GM18502 (cell line): ENCODE data around the gene LRPAP1.
A peak's percentile ranks its signal among the peaks of the same experiment; 100 is the strongest.

ENCODE experiments used
- ATAC-seq: cut with Tn5 transposase; IDR thresholded peaks from one replicate; pipeline ENCODE4 v1.9.1; 2021; ENCODE audit warnings: mild to moderate bottlenecking; ENCODE audit not compliant: unreplicated experiment, poor library complexity

The LRPAP1 gene

DNA sequence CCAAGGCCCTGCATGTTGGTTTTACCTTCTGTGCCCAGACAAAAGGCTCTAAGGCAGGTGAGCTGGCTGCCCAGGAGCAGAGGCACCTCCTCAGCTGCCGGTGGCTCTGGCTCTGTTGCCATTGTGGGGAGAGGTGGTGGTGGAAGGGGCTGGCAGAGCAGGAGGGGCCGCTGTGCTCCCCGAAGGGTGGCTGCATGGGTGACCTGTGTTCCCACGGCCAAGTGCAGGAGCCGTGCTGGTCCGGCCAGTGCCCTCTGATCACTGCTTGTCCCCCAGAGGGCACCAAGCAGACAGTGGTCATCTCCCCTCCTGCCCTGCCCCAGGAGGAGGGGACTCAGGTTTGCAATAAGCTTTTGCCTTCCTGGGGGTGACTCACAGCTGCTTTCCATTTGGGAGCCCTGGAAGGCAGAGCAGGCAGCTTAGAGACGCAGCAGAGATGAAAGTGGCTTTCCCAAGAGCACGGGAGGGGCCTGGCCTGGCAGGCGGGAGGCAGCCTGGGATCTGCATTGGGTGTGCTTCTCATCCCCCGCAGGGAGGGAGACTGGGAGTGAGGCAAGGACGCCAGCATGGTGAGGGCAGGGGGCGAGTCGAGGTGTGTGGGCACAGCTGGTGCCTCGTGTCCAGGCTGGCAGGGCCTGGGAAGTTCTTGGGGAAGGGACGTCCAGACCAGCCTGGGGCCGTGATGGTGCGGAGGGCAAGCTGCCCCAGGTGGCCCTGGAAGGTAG lies 40.4 kb downstream of the LRPAP1 start:
- ATAC-seq = no peak

DNA sequence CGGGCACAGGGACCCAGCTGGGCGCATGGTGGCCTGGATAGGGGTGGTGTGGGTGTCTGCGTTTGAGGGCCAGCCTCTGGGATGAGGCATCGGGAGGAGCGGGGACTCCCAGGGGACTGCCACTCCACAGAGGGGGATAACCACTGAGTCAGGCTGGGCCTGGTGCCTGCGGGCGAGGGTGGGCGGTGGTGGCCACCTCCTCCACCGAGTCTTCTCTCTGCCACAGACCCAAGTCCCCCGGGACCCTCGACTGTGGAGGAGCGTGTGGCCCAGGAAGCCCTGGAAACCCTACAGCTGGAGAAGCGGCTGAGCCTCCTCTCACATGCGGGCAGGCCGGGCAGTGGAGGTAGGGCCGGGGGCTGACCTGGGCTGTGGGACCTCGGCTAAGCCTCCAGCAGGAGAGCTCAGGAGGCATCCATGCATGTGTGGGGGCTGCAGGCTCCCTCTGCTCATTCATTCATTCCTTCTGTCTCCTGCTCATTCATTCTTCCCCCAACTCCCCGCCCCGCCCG lies 42.7 kb downstream of the LRPAP1 start:
- ATAC-seq = peak; percentile 43

DNA sequence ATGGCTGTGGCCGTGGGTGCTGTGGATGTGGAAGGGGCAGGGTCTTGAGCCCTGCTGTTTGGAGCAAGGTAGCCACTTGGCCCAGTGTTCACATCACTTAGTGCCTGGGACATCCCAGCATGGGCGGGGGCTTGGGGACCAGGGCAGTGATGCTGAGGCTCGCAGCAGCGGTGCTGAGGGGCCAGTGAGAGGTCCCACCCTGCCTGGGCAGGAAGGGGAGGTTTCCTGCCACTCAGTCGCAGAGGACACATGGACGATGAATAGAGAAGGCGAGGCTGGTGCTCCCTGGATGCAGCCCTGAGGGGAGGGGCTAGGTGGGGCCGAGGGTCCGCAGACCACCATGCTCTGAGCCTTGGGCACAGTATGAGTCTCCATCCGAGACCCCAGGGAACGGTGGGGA lies 43.4 kb downstream of the LRPAP1 start:
- no peak for ATAC-seq

GRCh38 chr4:3487861-3488260 lies 44.4 kb downstream of the LRPAP1 start:
- ATAC-seq = no peak

DNA sequence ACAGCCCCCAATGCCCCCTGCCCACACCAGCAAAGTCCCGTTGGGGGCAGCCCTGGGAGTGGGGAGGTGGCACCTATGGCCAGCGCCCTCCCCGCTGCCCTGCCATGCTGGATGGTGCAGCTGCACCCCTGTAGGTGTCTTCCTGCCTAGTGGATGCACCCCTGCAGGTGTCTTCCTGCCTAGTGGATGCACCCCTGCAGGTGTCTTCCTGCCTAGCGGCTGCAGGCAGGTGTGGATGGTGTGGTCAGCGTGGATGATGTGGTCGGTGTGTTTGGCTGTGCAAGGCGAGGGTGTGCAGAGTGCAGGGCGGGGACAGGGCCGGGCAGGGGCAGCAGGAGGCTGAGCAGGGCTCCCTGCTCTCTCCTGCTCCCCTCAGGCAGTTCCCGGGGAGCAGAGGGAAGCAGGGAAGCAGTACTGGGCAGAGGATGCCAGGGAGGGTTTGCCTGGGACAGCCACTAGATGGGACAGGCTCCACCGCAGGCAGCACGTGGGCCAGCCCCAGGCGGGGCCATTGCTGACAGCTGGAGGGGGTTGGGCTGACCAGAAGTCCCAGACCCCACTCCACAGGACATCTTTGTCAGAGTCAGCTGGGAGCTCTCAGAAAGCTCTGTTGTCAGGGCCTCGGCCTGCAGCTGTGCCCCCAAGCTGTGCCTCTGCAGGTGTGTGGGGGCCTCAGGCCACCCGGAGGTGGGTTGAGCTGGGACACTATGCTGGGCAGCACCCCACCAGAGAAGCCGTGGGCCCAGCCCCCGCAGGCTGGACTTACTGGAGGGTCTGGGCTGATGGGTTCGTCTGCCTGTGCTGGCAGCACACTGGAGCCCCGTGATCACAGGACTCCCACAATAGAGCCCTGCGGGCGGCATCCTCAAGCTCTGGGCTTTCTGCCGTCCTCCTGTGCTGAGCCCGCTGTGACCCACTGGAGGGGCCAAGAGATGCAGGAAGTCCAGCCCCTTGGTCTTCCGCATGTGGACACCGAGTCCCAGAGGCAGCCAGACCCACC lies 45.4 kb downstream of the LRPAP1 start:
- no peak for ATAC-seq

- ATAC-seq = no peak
Observed at GRCh38 chr4:3485886-3486540, 46.2 kb downstream of the LRPAP1 start.

DNA sequence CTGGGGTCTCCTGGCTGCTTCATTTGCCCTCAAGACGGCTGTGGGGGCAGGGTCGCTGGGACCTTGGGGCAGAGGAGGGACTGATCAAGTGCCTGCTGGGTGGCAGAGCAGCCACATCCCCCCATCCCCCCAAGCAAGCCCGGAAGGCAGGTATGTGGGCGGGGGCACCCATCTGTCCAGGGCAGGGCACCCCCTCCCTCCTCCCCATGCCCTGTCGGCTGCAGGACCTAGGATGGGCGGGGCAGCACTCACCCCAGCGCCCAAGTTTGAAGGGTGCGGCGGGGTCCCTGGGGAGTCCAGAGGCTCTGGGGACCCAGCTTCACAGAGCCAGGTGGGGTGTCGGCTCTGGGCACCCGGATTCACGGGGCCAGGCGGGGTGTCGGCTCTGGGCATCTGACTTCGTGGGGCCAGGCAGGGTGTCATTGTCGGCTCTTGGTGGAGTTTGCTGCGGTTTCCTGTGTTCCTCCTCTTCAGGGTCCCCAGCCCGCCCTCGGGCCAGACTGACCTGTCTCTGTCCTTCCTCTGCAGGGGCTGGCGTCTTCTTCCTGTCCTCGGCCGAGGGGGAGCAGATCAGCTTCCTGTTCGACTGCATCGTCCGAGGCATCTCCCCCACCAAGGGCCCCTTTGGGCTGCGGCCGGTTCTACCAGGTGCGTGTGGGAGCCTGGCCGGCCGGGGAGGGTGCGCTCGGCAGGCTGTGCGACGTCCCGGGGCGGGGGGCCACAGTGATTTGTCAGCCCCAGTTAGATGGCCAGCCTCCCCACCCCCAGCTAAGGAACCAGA lies 47.0 kb downstream of the LRPAP1 start:
- no peak for ATAC-seq

DNA sequence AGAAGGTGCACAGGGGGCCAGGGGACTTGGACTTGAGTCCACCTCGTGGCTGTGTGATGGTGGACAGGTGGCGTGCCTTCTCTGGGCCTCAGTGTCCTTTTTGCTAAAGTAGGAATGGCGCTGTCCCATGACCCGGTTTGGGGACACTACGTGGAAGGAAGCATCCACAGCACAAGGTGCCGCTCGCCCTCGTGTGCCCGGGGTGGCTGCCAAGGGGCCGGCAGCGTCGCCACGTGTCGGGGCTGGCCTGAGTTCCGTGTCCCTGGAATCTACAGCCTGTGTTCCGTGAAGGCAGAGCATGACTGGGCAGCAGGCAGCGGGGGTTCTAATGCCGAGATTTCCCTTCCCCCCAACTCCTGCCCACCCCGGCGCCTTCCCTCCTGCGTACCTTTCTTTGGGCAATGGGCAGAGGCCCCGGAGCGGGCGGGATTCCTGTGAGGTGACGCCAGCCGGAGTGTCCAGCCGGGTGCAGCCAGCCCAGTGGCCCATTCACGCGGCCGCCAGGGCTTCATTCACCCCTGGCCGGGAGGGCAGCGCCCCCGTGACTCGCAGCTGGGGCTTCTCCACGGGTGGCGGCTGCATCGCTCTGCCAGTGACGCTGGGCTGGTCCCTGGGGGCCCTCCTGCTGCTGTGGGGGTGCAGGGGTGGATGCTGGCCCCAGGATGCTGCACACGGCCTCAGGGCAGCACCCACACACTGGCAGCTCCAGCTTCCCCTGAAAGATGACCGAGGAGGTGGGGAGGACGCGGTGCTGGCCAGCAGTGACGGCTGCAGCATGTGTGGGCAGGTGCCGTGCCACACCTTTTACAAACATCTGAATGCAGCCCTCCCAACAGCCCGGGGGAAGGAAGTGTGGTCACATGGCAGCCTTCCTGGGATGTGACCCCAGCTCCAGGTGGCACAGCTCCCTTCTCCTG lies 47.9 kb downstream of the LRPAP1 start:
- ATAC-seq = no peak

DNA sequence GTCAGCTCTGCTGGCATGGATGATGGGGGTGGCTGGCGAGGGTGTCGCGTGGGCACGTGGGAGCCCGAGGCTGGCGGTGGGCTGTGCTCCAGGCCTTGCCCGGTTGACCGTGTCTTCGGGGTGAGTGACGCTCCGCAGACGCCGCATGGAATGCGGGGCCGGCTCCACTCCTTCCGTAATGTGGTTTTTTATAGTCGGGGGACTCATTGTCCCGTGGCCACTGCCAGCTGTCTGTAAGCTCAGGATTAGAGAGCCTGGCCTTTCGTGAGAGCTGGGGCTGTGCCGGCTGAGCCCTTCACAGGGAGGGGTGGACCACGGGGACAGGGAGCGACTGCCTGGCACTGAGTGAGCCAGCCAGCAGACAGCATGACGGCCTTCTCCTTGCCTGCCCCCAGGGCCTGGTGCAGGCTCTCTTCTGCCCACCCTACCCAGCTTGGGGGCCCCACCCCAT lies 48.7 kb downstream of the LRPAP1 start:
- ATAC-seq = no peak

DNA sequence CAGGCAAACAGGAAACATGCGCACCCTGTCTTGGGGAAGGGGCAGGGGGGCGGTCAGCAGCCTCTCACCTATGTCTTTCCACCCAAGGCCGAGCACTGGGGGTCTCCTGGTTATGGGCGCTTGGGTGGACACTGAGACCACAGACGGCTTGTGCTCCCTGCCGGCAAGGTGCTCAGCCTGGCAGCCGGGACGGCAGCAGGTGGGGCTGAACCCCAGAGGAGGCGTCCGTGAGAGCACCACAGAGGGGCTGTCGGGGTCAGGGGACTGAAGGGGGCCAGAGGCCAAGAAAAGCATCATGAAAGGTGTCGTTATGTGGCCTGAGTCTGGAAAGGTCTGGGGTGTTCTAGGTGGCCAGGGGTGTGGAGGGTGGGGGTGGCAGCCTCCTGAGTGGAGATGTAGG lies 49.5 kb downstream of the LRPAP1 start:
- no peak for ATAC-seq

DNA sequence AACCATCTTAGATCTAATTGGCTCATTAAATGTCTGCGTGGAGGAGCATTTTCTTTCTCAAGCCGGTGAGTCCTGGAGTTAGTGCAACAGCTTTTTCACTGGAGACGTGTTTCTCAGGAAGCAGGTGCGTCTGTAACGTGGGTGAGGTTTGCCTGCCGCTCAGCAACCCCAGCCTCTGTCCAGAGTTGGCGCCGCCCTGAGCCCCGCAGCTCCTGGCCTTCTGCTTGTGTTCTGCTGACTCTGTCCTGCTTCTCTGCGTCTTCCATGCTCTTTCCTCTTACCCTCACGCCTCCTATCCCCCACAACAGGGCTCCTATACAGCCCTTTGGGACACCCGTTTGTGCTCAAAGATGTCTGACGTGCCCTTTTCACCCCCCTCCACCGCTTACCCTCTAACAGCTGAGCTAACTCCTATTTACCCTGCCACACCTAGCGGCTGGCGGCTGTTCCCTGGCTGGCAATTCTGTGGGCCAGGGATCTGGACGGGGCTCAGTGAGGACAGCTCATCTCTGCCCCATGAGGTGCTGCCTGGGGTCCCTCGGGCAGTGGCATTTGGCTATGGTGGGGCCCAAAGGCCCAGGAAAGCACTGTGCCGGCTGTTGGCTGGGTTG lies 50.3 kb downstream of the LRPAP1 start:
- no peak for ATAC-seq

DNA sequence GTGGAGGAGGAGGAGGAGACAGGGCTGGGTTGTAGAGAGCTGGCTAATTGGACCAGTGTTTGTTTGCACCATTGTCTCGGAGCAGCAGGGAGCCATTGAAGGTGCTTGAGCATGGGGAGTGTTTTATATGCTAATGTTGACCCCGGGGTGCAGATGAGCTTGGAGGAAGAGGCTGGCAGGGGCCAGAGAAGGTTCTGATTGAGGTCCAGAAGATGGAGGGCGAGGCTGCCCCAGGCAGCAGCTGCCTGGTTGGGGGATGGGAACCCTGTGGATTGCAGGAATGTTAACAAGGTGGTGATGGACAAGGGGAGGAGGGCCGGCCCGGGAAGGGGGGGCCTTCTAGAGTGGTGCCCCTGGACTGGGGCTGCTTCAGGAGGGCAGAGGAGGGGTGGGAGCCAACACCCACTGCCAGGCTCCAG lies 51.1 kb downstream of the LRPAP1 start:
- no peak for ATAC-seq

DNA sequence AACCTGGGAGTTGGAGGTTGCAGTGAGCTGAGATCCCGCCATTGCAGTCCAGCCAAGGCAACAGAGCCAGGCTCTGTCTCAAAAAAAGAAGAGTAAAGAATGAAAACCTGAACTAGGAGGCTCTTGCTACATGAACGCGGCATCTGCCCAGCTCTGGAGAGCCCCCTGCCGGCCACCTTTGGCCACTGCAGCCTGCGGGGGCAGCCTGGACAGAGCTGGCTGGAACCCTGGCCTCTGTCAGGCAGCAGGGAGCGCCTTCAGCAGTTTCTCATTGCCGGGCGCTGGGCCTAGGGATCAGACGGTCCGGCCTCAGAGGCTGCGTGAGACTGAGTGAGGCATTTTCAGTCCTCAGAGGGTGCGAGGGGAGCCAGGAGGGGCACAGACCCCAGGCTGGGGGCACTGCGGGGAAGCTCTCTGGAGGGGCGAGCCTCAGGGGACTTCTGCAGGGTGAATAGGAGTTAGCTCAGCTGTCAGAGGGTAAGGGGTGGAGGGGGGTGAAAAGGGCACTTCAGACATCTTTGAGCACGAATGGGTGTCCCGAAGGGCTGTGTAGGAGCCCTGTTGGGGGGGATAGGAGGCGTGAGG lies 51.6 kb downstream of the LRPAP1 start:
- ATAC-seq = no peak

DNA sequence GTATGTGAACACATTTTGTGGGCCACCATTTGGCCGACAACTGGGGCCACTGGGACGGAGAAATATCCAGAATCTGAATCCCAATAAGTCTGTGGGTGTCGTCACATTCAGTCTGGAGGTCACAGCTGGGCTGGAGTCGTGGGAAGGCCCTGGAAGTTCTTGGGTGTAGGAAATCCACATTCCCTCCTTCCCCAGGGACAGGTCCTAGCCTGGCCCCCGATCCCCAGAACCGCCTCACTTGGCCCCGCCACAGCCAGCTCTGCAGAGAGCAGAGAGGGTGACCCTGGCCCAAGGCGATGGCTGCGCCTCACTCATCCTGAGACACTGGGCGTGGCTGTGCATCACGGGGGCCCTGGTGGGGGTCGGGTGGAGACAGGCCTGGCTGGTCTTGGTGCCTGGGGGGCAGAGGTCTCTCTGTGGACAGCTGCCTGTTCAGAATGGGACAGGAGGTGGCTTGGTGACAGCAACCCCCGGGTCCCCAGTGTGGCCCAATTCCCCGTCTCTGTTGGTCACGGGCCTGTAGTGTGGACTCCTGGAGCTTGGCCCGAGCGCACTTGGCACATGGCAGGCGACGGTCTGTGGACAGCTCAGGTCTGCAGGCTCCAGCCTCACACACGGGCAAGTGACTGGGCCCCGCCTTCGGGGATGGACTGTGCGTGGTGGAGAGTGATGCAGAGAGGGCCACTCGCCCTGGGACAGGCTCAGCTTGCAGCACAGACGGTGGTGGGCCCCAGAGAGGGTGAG lies 52.7 kb downstream of the LRPAP1 start:
- no peak for ATAC-seq

DNA sequence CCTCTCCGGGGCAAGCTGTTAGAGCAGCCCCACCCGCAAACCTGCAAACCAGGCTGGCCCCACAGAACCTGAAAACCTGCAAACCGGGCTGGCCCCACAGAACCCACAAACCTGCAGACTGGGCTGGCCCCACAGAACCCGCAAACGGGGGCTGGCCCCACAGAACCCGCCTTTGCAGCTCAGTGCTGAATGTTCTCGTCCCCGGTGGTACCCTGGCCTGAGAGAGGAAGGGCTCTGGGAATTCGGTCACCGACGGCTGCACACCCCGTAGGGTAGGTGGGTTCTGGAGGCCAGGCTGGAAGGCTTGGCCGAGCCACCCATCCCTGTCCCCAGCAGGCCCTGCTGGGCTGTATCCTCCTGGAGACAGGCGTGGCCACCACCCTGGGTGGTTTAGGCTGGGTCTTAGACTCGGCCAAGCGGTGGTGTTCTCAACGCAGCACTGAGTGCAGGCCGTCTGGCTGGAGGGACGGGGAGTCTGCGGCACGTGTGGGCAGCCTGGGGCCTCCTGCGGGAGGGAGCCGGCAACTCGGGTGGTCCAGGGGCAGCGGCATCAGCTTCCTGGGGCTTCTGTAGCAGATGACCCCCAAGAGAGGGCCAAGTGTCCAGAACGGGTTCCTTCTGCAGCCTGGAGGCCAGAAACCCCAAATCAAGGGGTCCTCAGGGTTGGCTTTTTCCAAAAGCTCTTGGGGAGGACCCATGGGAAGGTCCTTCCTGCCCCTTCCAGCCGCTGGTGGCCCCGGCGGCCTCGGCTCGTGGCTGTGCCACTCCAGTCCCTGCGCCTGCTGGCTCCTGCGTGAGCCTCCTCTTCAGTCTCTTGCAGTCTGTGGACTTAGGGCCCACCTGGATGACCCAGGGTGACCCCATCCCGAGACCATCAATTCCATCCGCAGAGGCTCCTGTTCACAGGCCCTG lies 53.5 kb downstream of the LRPAP1 start:
- ATAC-seq = no peak

DNA sequence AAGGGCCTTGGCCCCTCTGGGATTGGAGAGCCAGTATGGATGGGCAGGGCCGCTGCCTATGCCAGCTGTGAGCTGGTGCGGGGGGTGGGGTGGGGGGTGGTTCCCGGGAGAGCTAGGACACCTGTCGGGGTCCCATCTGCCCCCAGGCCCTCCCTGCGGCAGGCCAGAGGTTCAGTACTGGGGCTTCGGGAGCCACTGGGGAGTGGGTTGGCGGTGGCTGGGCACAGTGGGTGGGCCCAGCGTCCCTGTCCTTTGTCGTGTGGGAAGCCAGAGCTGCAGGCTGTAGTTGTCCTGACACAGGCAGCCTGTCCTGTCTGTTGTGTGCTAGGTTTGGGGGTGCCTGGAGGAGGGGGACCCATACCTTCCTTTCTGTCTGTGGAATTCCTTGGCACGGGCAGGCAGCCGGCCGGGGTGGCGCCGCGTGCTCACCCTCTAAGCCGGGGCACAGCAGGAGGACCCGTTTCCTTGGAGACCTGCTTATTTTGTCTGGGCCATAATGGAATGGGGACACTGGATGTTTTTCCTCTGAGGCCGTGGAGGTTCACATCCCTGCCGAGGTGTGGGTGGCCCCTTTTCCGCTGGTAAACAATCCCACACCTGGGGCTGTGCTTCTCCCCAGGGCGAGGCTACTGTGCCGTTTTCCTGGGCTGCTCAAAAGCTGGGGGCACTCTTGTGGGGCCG lies 54.3 kb downstream of the LRPAP1 start:
- no peak for ATAC-seq
